HG03378 (cell line): ENCODE measurements around the gene CA5A.

Experiments used
- ATAC-seq: cut with Tn5 transposase; IDR thresholded peaks from one replicate; pipeline ENCODE4 v1.9.1; 2021; ENCODE audit warnings: mild to moderate bottlenecking, moderate library complexity; ENCODE audit not compliant: unreplicated experiment

Gene CA5A

DNA sequence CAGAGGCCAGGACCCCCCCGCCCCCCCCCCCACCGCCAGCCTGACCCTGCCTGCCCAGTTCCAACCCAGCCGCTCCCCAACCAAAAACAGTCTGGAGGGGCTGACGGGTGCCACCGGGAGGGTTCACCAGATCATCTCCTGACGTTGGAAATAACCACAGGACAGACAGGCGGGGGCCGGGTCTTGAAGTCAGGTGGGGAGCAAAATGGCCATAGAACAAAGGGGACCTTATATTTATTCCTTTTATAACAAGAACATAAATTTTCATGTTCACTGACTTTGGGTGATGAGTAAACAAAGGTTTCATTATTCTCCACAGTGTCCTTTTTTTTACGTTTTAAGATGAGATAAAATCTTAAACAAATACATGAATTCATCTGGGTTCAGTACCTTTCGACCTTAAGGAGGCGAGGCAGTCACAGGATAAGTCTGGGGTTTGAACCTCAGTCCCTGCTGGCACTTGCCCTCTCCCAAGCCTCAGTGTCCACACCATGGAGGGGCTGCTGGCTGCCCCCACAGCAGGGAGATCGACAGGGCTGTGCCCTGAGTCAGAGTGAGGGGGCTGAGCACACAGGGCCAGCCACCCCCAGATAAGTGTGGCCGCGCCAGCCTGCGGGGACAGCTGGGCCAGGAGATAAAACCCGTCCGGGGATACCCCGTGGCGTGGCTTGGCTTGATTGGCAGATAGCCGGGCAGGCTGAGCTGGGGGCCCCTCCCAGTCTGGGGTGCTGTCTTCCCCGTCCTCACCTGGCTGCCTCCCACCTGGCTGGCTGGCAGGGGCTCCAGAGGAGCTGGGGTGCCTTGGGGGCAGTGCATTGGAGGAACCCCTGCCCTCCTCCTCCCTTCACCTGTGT, 82.0 kb downstream of the CA5A start:
- no peak for ATAC-seq

GRCh38 chr16:87853411-87854052, 82.8 kb downstream of the CA5A start:
- no peak for ATAC-seq

DNA sequence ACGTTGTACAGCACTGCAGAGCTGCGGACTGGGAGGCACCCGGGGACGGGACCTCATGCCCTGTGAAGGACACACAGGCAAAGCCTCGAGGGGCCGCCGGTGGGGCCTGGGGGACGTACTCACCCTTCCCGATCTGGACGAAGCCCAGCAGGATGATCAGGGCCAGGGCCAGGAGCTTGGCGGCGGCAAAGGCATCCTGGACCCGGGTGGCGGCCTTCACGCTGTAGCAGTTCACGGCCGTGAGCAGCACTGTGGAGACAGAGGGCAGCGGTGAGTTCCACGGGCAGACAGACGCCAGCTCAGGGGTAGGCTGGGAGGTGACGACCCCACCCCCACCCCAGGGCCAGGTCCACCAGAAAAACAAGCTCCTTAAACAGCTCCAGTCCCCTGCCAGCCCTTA, 84.7 kb downstream of the CA5A start:
- ATAC-seq, result no peak

DNA sequence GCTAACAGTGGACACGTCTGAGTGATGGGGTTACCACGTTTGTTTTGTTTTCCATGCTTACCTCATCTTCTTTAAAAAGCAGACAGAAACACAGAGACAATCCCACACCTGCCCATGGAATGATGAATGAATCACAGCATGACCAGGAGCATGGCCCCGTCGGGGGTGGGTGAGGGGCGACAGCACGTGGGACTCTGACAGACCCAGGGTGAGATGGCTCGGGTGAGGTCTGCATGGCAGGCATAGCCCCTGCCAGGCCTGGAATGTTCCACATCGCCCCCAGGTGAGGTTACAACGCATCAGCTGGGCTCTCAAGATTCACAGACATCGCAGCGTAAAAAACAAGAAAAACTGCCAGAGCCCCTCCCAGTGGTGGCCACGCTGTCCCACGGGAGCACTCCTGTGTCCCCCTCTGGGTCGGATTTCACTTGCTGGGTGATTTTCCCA, 85.2 kb downstream of the CA5A start:
- ATAC-seq, result no peak

GRCh38 chr16:87850009-87851006, 86.0 kb downstream of the CA5A start:
- ATAC-seq, result no peak

- no peak for ATAC-seq
Measured at GRCh38 chr16:87849419-87850008, 86.8 kb downstream of the CA5A start.

- no peak for ATAC-seq
Measured at GRCh38 chr16:87848676-87849345, 87.5 kb downstream of the CA5A start.

- ATAC-seq, result no peak
Measured at GRCh38 chr16:87847785-87848675, 88.3 kb downstream of the CA5A start.

GRCh38 chr16:87847467-87847784, 88.9 kb downstream of the CA5A start:
- ATAC-seq, result no peak

GRCh38 chr16:87846705-87847466, 89.4 kb downstream of the CA5A start:
- ATAC-seq, result no peak

DNA sequence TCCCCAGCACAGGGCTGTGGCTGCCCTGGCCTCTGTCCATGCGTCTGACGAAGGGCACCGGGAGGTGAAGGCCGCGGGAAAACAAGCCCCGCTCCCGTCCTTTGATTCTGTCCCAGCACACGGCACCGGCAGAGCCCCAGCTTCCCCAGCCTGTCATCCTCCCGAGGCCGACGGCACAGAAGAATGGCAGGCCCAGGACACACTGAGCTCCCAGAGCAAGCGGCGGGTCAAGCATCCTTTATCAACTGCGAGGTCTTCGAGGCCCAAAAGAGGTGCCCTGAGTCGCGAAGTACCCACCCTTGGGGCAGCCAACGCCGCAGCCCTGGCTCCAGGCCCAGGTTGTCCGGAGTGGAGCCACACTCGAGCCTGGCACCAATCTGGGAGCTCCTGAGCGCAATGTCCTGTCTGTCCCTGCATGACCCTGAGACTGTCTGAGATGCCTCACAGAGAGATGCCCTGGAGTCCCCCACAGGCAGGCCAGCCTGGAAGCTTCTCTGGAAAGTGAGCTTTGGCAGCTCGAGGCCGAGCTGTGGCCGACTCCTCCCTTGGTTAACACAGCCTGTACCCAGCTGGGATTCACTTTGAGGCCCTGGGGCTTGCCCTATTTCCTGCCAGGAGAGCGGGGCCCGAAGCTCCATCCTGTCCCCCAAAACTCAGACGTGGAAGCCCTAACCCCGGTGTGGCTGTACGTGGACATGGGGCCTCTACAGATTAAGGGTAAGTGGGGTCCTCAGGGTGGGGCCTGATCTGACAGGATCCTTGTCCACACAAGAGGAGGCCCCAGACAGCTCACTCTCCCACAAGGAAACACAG, 90.3 kb downstream of the CA5A start:
- ATAC-seq, result no peak

- ATAC-seq, result no peak
Measured at GRCh38 chr16:87845213-87845612, 91.1 kb downstream of the CA5A start.

DNA sequence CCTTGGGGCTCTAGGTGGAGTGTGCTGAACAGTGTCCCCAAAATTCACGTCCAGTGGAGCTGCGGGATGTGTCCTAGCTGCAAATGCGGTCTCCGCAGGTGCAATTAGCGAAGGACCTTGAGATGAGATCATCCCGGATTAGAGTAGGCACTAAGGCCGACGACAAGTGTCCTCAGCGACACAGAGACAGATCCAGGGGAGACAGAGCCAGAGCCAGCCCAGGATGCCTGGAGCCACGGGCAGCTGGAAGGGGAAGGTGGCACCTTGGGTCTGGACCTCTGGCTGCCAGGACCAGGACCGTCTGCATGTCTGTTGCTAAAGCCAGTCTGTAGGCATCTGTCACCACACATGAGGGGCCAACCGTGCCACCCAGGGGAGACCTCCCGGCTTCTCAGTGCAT, 91.5 kb downstream of the CA5A start:
- no peak for ATAC-seq

GRCh38 chr16:87844120-87844733, 92.1 kb downstream of the CA5A start:
- no peak for ATAC-seq

GRCh38 chr16:87843678-87844105, 92.6 kb downstream of the CA5A start:
- ATAC-seq, result no peak

GRCh38 chr16:87842209-87842869, 94.0 kb downstream of the CA5A start:
- ATAC-seq, result no peak
